Adrenal gland (tissue), 12 donors: ENCODE measurements around the gene PSMA5. TPM values are rescaled to one million over a fixed set of nuclear protein-coding genes. Genes with fewer than 3 reads are reported as not detected.

Experiments used
- DNase-seq, 7 donors: peaks; one replicate each; pipeline ENCODE4 v3.0.0-alpha.2; 2019 to 2020
- H3K27ac ChIP-seq, 5 donors: fragments of 200-600 bp; sonication (generic) in 4 of 5; 1 replicate in 3 of 5; 2 replicates in 2 of 5; pipeline versions ENCODE4 v1.5.1 to v1.8.0; 2016 to 2020; ENCODE audit warnings: mild to moderate bottlenecking in 1 of 5
- H3K27me3 ChIP-seq: fragments of 200-600 bp; 2 replicates; pipeline ENCODE4 v1.8.0; 2021
- H3K36me3 ChIP-seq, 2 donors: fragments of 200-600 bp; replicated peaks in 1 of 2; 1 replicate in 1 of 2; 2 replicates in 1 of 2; pipeline versions ENCODE4 v1.5.1 to v1.8.0; 2018 to 2022
- H3K4me1 ChIP-seq, 2 donors: fragments of 200-600 bp; replicated peaks in 1 of 2; 1 replicate in 1 of 2; 2 replicates in 1 of 2; pipeline versions ENCODE4 v1.5.1 to v1.8.0; 2018 to 2021
- H3K4me3 ChIP-seq, 4 donors: fragments of 200-600 bp; sonication (generic) in 3 of 4; one replicate each; pipeline ENCODE4 v1.5.1; 2016 to 2018
- H3K9me3 ChIP-seq, 3 donors: fragments of 200-600 bp; sonication (generic) in 1 of 3; replicated peaks in 1 of 3; 1 replicate in 2 of 3; 2 replicates in 1 of 3; pipeline versions ENCODE4 v1.5.1 to v1.8.0; 2016 to 2021
- POLR2A ChIP-seq, 2 donors: fragments of 450-650 bp; IDR thresholded peaks; one replicate each; pipeline ENCODE4 v1.6.1; 2017; ENCODE audit warnings: antibody characterized with exemption in 2 of 2, mild to moderate bottlenecking in 2 of 2, moderate library complexity in 1 of 2
- WGBS, 4 donors: extraction: QIAGEN DNeasy Blood & Tissue Kit in 2 of 4; methylation state at CpG; one replicate each; pipeline versions ENCODE4 v1.1.5 to v1.1.7; 2013 to 2017; 5-methylcytosine and 5-hydroxymethylcytosine counted together
- intact Hi-C, 2 donors: fragments of 100-400 bp; cut with DNase I; formaldehyde crosslinking; loops; one replicate each; pipeline versions ENCODE4 v1.14.1 to v1.15.0; 2022 to 2023
- polyA plus RNA-seq, 3 donors: library from polyadenylated mRNA; stranded (reverse); fragments of 200-250 nt in 2 of 3; fragments of 350-450 nt in 1 of 3; fragmentation: Illumina TruSeq in 1 of 3; extraction: RNeasy Lipid Tissue Mini Kit (QIAGEN cat#74804) in 1 of 3; gene quantifications; one replicate each; pipeline ENCODE4 v1.2.3, GENCODE V29; 2013 to 2014
- total RNA-seq, 9 donors: library from RNA; depleted of rRNA in 4 of 9; stranded (reverse); fragments of >200 nt in 4 of 9; fragments of 120-200 nt in 1 of 9; fragmentation: NEBNext Ultra II Directional in 1 of 9; extraction: Animal tissue kit (Norgen Biotek cat#: 25700) in 1 of 9; gene quantifications; one replicate each; pipeline versions ENCODE4 v1.1.0 to v1.2.4, GENCODE V29; 2013 to 2023
- TF ChIP-seq, protein P1 (sequence below), 6 experiments: fragments of 450-650 bp in 4 of 6; fragments of 200-600 bp in 2 of 6; sonication (generic) in 1 of 6; IDR thresholded peaks; 1 replicate in 5 of 6; 2 replicates in 1 of 6; pipeline versions ENCODE4 v1.5.1 to v1.8.0; 2016 to 2021; ENCODE audit warnings: antibody characterized with exemption in 6 of 6, mild to moderate bottlenecking in 2 of 6, moderate library complexity in 1 of 6
- donor health status: healthy with polysubstance abuse.
- donor health status: Bipolar disorder and iron deficiency.
- donor health status: DM: yes; HTN: yes; CAD: no.
- donor health status: DM: no; HTN: no; CAD: no.
- donor health status: DM: no; HTN: no; CAD: no.
- donor health status: DM: yes; HTN: yes; CAD: no.

PSMA5 gene
- total and polyA plus RNA-seq, 12 donors = 22.8 to 187 (median 63.4) TPM

GRCh38 chr1:109472779-109473178 lies 46.5 kb upstream of the PSMA5 start:
- Histone ChIP-seq H3K9me3 (no peaks in the 10 kb centered on the region), H3K27ac (no peak overlapping the region), H3K4me1 (no peaks in the 10 kb centered on the region), H3K4me3 (no peak overlapping the region), H3K36me3 (no peaks in the 10 kb centered on the region), H3K27me3 (no peaks in the 10 kb centered on the region)
- WGBS, 4 donors = 54 to 73% (median 61%) methylated on average over 3 of the region's 3 CpGs
- TF ChIP-seq POLR2A (IDR thresholded peaks at IDR 0.05) = no peak
- TF ChIP-seq, protein P1, sequence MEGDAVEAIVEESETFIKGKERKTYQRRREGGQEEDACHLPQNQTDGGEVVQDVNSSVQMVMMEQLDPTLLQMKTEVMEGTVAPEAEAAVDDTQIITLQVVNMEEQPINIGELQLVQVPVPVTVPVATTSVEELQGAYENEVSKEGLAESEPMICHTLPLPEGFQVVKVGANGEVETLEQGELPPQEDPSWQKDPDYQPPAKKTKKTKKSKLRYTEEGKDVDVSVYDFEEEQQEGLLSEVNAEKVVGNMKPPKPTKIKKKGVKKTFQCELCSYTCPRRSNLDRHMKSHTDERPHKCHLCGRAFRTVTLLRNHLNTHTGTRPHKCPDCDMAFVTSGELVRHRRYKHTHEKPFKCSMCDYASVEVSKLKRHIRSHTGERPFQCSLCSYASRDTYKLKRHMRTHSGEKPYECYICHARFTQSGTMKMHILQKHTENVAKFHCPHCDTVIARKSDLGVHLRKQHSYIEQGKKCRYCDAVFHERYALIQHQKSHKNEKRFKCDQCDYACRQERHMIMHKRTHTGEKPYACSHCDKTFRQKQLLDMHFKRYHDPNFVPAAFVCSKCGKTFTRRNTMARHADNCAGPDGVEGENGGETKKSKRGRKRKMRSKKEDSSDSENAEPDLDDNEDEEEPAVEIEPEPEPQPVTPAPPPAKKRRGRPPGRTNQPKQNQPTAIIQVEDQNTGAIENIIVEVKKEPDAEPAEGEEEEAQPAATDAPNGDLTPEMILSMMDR (IDR thresholded peaks at IDR 0.05) = no peak
- intact Hi-C loops = no loop called here
- DNase-seq = no peak

DNA sequence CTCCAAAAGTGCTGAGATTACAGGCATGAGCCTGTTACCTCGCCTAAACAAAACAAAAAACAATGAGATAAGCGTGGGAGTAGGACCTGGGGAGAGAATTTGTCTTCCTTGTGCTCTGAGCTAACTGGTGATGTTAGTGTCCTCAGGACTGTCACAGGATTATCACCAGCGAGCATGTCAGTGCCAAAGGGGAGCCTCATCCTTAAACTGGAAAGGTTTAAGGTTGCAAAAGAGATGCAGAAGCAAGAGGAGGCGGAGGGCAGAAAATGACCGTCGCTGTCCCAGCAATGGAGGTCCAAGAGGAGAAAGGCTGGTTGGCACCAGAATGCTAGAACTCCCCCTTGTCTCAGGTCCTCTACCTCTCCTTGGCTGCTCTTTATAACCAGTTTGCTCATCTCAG lies 44.0 kb upstream of the PSMA5 start:
- intact Hi-C loops = no loop called here
- no peak for DNase-seq
- Histone ChIP-seq H3K4me1 (peaks cover 3 to 6% of the 10 kb centered on the region in 2 donors), H3K4me3 (no peak overlapping the region), H3K27me3 (no peaks in the 10 kb centered on the region), H3K36me3 (no peaks in the 10 kb centered on the region), H3K9me3 (no peaks in the 10 kb centered on the region), H3K27ac (no peak overlapping the region)
- no peak for TF ChIP-seq POLR2A (IDR thresholded peaks at IDR 0.05)
- TF ChIP-seq, protein P1 (IDR thresholded peaks at IDR 0.05) = no peak
- WGBS, 4 donors = 64 to 78% (median 75%) methylated on average over 5 to 6 of the region's 6 CpGs

- no peak for TF ChIP-seq POLR2A (IDR thresholded peaks at IDR 0.05)
- TF ChIP-seq, protein P1 (IDR thresholded peaks at IDR 0.05) = no peak
- Histone ChIP-seq H3K9me3 (no peaks in the 10 kb centered on the region), H3K36me3 (no peaks in the 10 kb centered on the region), H3K27ac (no peak overlapping the region), H3K4me3 (no peak overlapping the region), H3K4me1 (peaks cover 10 to 11% of the 10 kb centered on the region in 2 donors), H3K27me3 (no peaks in the 10 kb centered on the region)
- intact Hi-C loops = no loop called here
- 33 to 54% (median 43%) methylated on average over 2 of the region's 2 CpGs for WGBS, 4 donors
- DNase-seq = no peak
Observed at GRCh38 chr1:109468903-109469302, 42.7 kb upstream of the PSMA5 start.

GRCh38 chr1:109468061-109468460 lies 41.8 kb upstream of the PSMA5 start:
- no peak for DNase-seq
- H3K27ac ChIP-seq = no peak overlapping the region
- H3K27me3 ChIP-seq = no peaks in the 10 kb centered on the region
- TF ChIP-seq POLR2A (IDR thresholded peaks at IDR 0.05) = no peak
- TF ChIP-seq, protein P1 (IDR thresholded peaks at IDR 0.05) = no peak
- intact Hi-C loops = no loop called here
- H3K4me3 ChIP-seq = no peak overlapping the region
- 86 to 94% (median 90%) methylated on average over 1 of the region's 1 CpG for WGBS, 4 donors
- H3K4me1 ChIP-seq = peaks cover 10 to 11% of the 10 kb centered on the region in 2 donors
- no peaks in the 10 kb centered on the region for H3K36me3 ChIP-seq
- H3K9me3 ChIP-seq = no peaks in the 10 kb centered on the region
